ENCODE data around the gene MAP3K9.
A peak's percentile ranks its signal among the peaks of the same experiment; 100 is the strongest.
"Not testable (repeated sequence)": the region's sequence is repeated elsewhere in the genome, so short reads cannot be mapped to it uniquely, and the experiment has no call there.

The MAP3K9 gene

DNA sequence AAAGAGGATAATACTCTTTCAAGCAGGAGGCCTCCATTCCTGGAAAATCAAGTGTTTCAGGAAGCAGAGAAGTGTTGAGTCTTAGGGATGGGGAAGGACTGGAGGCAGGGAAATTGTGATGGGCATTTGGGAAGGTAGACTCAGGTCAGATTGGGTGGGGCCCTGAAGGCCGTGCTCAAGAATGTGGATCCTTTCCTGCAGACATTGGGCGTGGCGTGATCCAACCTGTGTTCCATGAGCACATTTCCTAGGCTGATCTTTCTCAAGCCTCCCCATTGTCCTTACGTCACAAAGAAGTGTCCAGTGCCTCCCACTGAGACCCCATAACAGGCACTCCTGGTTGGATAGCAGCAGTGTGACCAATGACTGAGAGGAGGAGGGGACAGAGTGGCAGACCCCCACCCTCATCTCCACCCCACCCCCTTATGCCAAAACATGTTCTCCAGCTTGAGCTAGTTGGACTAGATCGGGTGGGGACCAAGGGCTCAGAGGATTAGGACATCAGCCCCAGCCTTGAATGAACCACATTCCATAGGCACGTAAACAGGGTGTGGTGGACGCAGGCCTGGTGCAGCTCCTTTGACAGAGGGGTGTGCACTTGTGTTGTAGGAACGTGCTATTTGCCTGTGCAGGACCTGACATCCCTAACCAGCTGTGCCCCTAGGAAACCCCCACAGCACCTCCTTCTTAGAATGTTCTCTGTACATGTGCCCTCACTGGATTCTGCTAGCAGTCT is 90.8 kb downstream of the MAP3K9 start:
- DNase-seq: no peak

DNA sequence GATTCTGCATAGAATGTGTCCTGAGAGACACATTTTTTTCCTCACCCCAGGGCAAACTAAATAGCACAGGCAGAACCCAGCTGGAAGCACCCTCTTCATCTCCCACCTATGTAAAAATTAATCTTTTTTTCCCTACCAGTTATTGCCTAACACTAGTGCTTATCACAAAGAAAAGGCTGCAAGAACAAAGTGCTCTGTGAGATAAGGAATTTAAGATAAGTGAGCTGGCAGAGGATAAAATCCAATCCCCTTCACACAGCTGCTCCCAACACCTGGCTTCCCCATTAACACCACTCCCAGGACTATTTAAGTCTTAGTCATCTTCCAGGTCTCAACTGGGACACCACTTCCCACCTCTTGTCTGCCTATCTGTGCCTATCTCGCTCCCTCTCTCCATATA is 92.4 kb downstream of the MAP3K9 start:
- no peak for DNase-seq

DNA sequence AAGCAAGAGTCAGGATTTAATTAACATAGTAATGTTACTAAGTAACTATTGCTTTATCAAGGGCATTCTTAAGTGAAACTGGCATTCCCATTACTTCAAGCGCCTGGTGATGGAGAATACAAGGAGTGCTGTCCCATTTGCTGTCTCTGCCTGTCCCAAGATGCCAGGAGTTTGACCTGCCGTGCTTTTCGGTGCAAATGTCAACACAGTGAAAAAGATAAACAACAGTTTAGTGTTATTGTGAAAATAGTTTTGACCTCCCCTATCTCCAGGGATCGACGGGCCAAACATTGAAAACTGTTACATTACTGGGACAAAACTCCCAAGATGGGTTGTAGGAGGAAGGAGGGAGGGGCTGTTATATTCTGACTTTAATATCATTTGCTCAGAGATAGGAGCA is 92.8 kb downstream of the MAP3K9 start:
- DNase-seq: no peak

DNA sequence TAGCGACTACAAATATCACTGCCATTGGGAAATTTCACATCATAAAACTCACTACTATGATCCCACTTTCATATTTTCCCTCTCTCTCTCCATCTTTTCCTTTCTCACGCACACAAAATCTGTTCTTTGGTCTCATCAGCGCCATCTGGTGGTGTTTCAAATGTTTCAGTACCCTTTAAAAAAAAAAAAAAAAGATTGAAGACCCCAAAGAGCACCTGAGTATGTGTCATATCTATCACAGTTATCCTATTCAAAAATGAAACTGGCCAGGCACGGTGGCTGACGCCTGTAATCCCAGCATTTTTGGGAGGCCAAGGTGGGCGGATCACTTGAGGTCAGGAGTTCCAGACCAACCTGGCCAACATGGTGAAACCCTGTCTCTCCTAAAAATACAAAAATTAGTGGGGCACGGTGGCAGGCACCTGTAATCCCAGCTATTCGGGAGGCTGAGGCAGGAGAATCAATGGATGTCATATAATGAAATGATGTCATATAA is 95.2 kb downstream of the MAP3K9 start:
- peak; percentile 12 for DNase-seq

DNA sequence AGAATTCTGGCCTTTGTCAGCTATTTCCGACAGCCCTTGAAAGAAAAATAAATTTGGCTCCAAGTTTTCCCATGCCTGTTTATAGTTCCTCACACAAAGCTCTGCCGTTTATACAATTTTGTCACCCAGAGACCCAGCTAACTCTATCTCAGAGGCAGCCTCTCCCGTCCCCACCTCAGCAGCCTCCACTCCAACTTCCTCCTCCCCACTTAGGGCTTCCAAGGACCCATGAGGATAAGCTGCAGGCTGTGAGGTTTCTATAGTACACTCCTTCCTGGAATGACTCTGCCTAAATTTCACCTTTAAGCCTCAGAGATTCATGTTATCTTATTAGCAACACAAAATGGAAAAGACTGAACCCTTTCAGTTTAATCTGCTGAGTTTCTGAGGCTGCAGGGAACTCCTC is 95.8 kb downstream of the MAP3K9 start:
- DNase-seq: no peak

DNA sequence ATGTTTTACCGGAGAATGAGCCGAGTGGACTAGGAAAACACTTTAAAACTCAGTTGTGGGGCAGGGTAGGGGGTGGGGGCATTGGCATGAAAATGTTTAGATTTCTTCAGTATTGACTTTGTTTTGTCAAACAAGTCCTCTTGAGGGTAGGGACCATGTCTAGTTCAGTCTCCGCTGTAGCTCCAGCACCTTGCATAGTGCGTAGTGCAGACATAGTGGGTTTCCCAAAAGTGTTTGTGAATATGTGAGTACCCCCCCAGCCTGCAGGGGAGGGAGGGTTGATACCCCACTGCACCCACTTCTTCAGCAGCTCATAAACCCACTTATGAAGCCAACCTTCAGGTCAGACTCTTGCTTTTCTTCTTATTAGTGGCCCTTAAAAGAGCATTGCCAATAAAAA is 96.2 kb downstream of the MAP3K9 start:
- DNase-seq: no peak

DNA sequence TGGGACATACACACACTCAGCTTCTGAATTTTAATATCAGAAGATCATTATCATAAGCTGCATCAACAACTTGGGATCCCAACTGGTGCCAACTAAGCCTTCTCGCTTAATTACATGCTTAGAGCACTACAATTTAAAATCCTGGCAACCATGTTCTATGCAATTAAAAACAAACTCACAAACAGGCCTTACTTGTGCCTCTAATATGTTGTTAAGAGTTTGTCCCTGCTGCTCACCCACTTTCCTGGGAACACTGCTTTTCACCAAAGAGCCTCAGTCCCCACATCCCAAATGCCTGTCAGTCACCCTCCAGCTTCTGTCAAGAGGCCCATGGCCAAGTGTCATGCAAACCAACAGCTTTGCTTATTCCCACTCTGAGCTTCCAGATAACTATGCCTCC is 97.9 kb downstream of the MAP3K9 start:
- DNase-seq: no peak

DNA sequence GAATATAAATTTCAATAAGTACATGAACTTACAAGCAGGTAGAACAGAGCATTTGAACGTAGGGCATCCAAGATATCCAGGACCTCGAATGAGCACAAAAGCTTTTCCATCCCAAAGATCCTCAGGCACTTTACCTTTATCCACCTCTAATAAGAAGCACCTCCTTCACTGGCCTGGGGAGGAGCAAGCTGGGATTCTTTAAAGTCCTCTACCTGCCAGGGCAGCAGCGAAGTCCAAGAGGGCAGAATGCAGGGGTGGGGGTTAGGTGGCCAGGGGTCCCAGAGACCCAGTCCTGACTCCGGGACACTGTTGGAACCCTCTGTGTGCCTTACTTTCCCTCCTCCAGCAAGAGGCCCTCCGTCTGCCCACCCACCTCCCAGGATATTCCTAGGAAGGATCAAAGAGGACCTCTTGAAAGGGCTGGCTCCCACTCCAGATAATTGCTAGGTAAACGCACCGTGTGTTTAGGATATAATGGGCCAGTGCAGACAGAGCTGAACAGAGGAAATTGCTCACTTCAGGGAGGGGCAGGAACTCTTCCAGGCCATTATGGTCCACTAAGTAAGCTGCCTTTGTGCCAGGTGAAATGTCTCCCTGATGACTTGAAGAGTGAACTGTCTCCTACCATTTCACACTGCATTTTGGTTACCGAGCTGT is 99.5 kb downstream of the MAP3K9 start:
- DNase-seq: no peak

DNA sequence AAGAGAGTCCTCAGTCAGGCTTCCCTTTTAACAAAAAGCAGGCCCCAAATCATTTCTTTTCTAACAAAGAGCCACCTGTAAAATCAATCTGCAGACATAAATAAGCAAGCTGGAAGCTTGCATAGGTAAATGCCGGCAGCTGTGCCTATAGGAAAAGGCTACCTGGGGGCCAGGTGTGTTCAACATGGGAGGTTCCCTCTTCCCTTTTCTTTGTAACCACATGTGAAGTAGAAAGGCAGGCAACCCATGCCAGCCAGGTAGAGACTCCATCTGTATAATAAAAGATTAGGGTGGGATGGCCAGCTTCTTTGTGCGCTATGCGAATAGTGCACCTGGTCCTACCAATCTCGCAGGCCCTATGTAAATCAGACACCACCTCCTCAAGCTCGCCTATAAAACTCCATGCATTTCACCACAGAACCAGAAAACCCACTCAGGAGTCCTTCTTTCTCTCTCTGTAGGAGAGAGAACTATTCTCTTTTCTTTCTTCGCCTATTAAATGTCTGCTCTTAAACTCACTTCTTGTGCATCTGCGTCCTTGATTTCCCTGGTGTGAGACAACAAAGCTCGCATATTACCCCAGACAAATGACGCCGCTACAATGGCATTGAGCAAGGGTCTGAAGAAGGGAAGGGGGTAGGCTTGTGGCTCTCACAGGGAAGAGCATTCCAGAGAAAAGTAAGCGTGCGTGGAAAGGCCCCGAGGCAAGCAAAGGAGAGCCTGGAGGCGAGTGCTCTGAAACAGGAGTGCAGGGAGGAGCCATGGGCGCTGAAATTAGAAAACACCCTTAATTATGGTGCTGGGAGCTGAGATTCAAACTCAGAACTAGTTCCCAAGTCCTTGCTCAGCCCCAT is 100.4 kb downstream of the MAP3K9 start:
- no peak for DNase-seq

DNA sequence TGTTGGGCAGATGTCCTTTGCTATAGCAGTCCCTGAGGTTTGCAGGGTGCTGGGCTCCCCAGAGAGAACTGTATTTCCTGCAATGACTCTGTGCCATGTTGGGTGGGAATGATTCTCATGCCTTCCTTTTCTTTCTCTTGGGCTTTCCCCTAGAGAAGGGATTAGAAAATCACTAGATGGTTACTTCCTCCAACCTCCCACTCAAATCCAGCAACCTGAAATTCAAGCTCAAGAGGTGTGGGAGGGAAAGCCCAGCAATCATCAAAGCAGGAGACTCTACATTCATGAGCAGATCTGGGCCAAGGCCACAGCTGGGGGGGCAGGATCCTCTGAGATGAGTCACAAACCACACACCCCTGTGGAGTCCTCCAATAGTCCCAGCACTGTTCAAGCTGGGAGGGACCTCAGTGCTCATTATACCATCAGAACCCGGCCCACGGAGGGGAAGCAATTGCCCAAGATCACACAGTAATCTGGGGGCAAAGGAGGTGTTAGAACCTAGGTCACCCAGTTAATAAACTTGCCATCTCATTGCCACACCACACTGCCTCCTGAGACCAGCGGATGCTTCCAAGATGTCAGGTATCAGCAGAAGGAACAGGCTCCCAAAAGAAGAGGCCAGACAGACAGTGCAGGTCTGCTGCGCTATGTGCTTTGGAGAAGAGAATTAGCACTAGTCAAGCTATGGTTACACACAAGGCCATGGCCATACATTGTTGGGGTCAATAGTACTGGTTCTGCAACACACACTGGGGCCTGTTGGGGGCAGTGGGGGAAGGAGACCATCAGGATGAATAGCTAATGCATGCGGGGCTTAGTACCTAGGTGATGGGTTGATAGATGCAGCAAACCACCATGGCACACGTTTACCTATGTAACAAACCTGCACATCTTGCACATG is 101.9 kb downstream of the MAP3K9 start:
- no peak for DNase-seq

DNA sequence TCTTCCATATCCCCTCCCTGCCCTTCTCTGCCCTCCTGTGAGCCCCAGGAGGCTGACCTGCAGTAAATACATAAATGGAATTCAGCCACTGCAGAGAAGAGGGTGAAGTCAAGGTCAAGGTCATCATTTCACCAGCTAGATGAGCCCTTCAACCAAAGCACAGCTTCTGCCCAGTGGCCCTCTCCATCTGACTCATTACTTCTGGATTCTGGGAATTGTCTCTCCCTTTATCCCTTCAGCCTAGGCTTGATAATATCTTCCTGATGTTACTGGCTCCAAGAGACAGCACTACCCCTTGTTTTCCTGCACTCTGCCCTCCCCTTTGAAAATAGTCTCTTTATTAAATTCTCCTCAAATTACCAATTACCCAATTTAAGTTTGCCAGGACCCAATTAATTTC is 103.1 kb downstream of the MAP3K9 start:
- no peak for DNase-seq

DNA sequence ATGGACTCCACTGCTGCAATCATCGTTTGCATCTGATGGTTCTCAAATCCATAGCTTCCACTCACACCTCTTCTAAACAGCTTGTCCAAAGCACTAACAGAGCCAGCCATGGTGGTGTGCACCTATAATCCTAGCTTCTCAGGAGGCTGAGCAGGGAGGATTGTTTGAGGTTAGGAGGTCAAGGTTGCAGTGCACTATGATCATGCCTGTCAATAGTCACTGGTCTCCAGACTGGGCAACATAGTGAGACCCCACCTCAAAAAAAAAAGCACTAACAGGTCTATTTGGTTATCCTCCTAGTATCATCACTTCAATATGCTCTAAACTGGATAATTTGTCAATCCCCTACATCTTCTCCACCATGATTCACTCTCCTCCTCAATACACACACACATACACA is 104.4 kb downstream of the MAP3K9 start:
- no peak for DNase-seq

DNA sequence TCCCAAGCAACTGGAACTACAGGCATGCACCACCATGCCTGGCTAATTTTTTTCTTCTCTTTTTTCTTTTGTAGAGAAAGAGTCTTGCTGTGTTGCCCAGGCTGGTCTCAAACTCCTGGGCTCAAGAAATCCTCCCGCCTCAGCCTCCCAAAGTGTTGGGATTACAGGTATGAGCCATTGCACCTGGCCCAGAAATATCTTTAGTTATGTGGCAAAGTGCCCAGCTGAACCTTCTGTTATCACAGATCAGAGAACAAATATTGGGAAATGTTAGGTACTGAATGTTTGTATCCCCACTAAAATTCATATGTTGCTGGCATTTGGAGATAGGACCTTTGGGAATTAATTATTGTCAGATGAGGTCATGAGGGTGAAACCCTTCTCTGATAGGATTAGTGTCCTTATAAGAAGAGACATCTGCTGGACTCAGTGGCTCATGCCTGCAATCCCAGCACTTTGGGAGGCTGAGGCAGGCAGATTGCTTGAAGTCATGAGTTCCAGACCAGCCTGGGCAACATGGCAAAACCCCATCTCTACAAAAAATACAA is 105.6 kb downstream of the MAP3K9 start:
- not testable (repeated sequence) for DNase-seq

DNA sequence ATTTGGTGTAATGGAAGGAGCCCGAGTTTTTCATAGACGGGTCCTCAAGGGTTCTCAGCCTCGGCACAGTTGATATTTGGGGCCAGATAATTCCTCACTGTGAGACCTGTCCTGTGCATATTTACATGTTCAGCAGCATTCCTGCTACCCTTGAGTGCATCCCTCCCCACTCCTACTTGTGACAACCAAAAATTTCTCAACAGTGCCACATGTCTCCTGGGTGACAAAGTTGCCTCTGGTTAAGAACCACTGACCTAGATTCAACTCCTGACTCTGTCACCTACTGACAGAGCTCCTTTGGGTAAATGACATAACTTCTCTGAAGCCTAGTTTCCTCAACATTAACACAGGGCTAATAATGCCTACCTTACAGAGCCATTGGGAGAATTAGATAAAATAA is 107.2 kb downstream of the MAP3K9 start:
- DNase-seq: no peak

DNA sequence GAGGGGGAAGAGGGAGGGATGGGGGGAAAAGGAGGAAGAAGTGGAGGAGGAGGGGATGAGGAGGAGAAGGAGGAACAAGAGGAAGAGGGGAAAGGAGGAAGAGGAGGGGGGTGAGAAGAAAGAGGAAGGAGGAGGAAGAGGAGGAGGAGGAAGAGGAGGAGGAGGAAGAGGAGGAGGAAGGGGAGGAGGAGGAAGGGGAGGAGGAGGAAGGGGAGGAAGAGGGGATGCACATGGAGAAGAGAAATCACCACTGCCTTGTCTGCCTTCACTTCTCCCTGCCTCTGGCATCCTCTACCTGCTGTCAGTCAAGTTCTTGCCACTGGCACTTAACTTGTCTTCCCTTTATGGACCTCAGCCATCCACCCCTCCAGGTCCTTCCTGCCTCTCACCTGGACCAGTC is 107.7 kb downstream of the MAP3K9 start:
- DNase-seq: no peak

DNA sequence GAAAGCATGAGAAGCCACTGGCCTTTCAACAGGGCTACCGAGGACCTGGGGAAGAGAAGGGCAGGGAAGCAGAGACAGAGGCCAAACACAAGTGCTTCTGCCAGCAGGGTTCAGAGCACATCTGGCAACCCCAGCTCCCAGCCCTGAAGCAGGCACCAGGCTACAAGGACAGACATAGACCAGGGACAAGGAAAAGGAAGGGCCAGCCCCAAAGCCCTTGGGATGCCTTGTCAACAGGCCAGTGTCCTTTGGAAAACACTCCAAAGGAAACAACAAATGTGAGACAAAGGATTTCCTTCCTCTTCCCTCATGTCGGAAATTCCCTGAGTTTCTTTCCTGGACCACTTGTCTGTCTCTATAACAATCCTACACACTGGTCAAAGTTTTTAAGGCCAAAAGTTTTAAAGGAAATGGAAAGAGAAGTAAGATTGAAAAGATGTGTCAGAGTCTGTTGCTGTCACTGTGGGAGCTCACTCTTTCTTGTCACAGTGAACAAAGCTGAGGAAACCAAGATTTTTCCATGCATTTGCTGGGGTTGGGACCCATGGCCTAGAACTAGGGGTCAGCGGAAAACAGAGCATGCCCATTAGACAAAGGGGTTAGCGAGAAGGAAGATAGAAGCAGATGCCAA is 108.2 kb downstream of the MAP3K9 start:
- DNase-seq: no peak

DNA sequence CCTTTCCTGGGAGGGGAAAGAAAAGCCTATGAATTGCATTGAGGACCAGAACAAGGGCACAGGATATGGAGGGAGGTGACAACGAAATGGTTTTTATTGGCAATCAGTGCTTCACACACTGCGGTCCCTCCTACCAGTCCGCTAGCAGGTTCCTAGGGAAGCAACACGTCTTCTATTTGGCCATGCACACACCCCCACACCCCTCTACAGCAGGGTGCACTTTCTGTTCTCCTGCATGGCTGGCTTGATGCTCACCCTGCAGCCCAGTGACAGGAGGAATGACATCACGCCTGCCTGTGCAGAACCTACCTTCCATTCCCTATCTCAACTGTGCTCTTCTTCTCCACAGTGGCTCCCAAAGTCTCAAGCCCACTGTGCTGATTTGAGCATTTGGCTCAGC is 109.7 kb downstream of the MAP3K9 start:
- no peak for DNase-seq

DNA sequence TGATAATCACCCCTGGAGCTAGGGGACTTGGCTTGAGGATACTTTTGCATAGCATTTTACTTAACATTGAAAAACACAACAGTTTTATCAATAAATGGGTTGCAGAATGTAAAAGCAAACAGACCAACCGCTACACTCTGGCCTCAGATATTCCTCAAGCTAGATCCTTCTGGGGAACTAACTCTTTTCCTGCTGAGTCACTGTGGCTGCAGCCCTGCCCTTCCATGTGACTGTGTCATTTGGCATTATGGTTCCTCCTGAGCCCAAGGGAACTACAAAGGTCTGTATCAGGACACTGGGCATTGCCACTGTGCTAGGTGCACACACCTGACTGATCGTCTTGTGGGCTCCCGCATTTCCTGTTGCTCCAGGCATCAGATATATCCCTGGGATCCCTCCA is 111.0 kb downstream of the MAP3K9 start:
- peak; percentile 5 for DNase-seq

DNA sequence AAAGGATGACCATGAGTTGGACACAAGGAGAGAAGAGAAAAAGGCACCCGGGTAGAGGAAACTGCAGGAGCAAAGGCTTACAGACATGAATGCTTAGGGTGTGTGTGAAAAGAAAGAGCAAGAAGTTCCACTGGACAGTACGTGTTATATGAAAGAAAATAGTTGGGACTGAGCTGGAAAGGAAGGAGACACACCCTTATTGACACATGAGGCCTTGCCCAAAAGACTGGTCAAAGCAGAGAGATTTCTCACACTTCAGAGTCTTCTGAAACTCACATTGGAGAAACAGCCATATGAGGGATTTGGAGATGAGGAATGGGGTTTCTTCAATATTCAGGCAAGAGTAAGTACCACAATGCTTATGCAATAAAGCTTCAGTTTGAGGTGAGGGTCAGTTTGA is 111.6 kb downstream of the MAP3K9 start:
- no peak for DNase-seq

DNA sequence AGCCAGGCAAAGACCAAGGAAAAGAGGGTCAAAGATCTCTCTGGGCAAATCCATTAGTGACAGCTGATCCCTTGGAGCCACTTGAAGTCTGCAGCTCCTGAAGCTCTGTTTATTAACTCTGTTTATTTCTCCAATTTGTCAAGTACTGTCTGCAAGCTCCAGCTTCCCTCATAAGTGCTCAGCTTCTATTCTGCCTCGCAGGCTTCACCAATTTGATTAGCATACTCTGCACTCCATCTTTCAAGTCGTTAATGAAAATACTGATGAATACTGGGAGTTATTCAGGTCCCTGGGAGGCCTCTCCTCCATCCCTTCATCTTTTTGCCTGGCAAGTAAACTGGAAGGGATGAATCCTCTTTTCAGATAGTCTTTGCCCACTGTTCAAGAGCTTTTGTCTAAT is 113.3 kb downstream of the MAP3K9 start:
- DNase-seq: no peak

DNA sequence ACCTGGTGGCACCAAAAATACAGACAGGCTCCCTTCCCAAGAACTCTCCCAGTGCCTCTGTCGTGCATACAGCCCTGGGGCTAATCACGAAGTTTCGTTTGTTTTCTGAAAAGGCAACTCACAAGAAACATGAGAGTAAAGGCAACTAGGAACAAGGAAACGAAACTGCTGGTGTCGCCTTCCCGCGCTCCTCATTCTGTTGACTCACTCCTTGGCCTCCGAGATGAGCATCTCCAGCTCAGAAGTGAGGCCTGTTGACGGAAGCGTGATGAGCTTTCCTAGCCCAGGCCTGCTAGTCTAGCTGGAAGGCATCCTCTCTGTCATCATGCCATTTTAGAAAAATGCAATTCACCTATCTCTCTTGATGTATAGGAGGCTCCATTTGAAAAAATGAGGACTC is 117.1 kb downstream of the MAP3K9 start:
- DNase-seq: no peak
